ENCODE results near the gene MT1E. TPM values are rescaled to one million over a fixed set of nuclear protein-coding genes. Genes with fewer than 3 reads are reported as not detected.

The MT1E gene
- total and polyA plus RNA-seq, 2 of the 8 experiments (the other 6 are each of a cell fraction or from before 2014, with no cell fraction given): 7.9 to 117 TPM

GRCh38 chr16:56657555-56658326 lies 32.2 kb downstream of the MT1E start, which contains the start of gene MT1F (continued):
- TF ChIP-seq EZH2 (IDR thresholded peaks at IDR 0.05; ENCODE audit: low read depth, low read length, severe bottlenecking): no peak
- TF ChIP-seq HDAC6 (IDR thresholded peaks at IDR 0.05; ENCODE audit: low read depth, low read length): no peak
- TF ChIP-seq TAF7 (optimal IDR thresholded peaks at IDR 0.05; ENCODE audit: borderline replicate concordance, low read depth, low read length): no peak
- peak; percentile 15 to 35; a peak in 3 of 4 replicates for TF ChIP-seq RAD21 (IDR thresholded peaks at IDR 0.05 in 1 of 2, conservative IDR thresholded peaks at IDR 0.05 in 1 of 2; ENCODE audit: low read depth in 2 of 2, low read length in 2 of 2)
- no peak for TF ChIP-seq JUND (IDR thresholded peaks at IDR 0.05; ENCODE audit: low read length)
- TF ChIP-seq SP2 (IDR thresholded peaks at IDR 0.05; ENCODE audit: low read length): no peak
- TF ChIP-seq GTF2F1 (IDR thresholded peaks at IDR 0.05; ENCODE audit: borderline replicate concordance, low read depth, low read length): no peak
- no peak for TF ChIP-seq KDM5A (IDR thresholded peaks at IDR 0.05; ENCODE audit: low read length)
- TF ChIP-seq TEAD4 (IDR thresholded peaks at IDR 0.05; ENCODE audit: low read depth, low read length): no peak
- no peak for TF ChIP-seq TAF1 (IDR thresholded peaks at IDR 0.05; ENCODE audit: low read depth, low read length)
- peak; percentile 66 for TF ChIP-seq CEBPB (IDR thresholded peaks at IDR 0.05; ENCODE audit: low read depth, low read length)
- TF ChIP-seq SAP30 (IDR thresholded peaks at IDR 0.05; ENCODE audit: insufficient read depth, insufficient replicate concordance, low read length): no peak
- peak; percentile 63 for TF ChIP-seq CTBP2 (IDR thresholded peaks at IDR 0.05; ENCODE audit: borderline replicate concordance, insufficient read depth, insufficient read length, low read length)
- TF ChIP-seq, protein P1, sequence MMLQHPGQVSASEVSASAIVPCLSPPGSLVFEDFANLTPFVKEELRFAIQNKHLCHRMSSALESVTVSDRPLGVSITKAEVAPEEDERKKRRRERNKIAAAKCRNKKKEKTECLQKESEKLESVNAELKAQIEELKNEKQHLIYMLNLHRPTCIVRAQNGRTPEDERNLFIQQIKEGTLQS (IDR thresholded peaks at IDR 0.05; ENCODE audit: insufficient read depth, low read depth, low read length): no peak
- TF ChIP-seq RBBP5 (IDR thresholded peaks at IDR 0.05; ENCODE audit: borderline replicate concordance, low read depth, low read length): 0 out of 2 replicates have a peak, but pooled peaks have one; percentile 34
- TF ChIP-seq POLR2AphosphoS5 (IDR thresholded peaks at IDR 0.05; ENCODE audit: low read depth, low read length): no peak
- TF ChIP-seq, protein P2, sequence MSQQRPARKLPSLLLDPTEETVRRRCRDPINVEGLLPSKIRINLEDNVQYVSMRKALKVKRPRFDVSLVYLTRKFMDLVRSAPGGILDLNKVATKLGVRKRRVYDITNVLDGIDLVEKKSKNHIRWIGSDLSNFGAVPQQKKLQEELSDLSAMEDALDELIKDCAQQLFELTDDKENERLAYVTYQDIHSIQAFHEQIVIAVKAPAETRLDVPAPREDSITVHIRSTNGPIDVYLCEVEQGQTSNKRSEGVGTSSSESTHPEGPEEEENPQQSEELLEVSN (IDR thresholded peaks at IDR 0.05): 0 out of 2 replicates have a peak, but pooled peaks have one; percentile 14
- TF ChIP-seq BACH1 (IDR thresholded peaks at IDR 0.05; ENCODE audit: low read length): no peak
- peak; percentile 81 for TF ChIP-seq KDM4A (IDR thresholded peaks at IDR 0.05; ENCODE audit: low read depth, low read length, severe bottlenecking)
- TF ChIP-seq MAX (IDR thresholded peaks at IDR 0.05): no peak; the same call in 1 of the 2 replicates
- TF ChIP-seq JUN (IDR thresholded peaks at IDR 0.05; ENCODE audit: low read depth, low read length): no peak
- peak; percentile 41; the same call in 1 of the 2 replicates for TF ChIP-seq SUZ12 (IDR thresholded peaks at IDR 0.05; ENCODE audit: low read length)
